Uterus (tissue), 2 donors: ENCODE results near the gene RESF1.

Source experiments
- CTCF ChIP-seq, 4 experiments: fragments of 200-600 bp in 2 of 4; fragments of 450-650 bp in 2 of 4; sonication (generic) in 2 of 4; IDR thresholded peaks; one replicate each; pipeline ENCODE4 v1.5.1; 2016 to 2019; ENCODE audit warnings: antibody characterized with exemption in 4 of 4, mild to moderate bottlenecking in 2 of 4, moderate library complexity in 1 of 4
- POLR2A ChIP-seq, 2 donors: fragments of 450-650 bp; IDR thresholded peaks; one replicate each; pipeline ENCODE4 v1.6.1; 2016; ENCODE audit warnings: antibody characterized with exemption in 2 of 2, mild to moderate bottlenecking in 1 of 2, moderate library complexity in 1 of 2

GRCh38 chr12:31915446-31915845 lies 43.8 kb upstream of the RESF1 start:
- TF ChIP-seq CTCF (IDR thresholded peaks at IDR 0.05) (no peak), POLR2A (IDR thresholded peaks at IDR 0.05) (no peak)
